ENCODE results near the gene DIS3L2. TPM values are rescaled to one million over a fixed set of nuclear protein-coding genes. Genes with fewer than 3 reads are reported as not detected.

The DIS3L2 gene
- total RNA-seq, 4 donors from 2014 or later, result 16.1 to 26.7 (median 22.0) TPM

- 79% methylated on average over 8 of the region's 8 CpGs for WGBS
- no peak for DNase-seq (ENCODE audit: extremely low spot score)
- H3K9me3 ChIP-seq, result peaks cover 0 to 6% (median 0%) of the 10 kb centered on the region in 4 donors
- no peak overlapping the region for H3K4me3 ChIP-seq
- H3K4me1 ChIP-seq, result no peaks in the 10 kb centered on the region
- no peak overlapping the region for H3K27ac ChIP-seq (replicated peaks in 1 of 4)
- intact Hi-C loops (cut with DNase I), result no loop called here
- no peaks in the 10 kb centered on the region for H3K27me3 ChIP-seq
- TF ChIP-seq POLR2AphosphoS5 (IDR thresholded peaks at IDR 0.05) (no peak), POLR2A (IDR thresholded peaks at IDR 0.05; ENCODE audit: low read depth) (no peak)
- peaks cover 0 to 22% (median 6%) of the 10 kb centered on the region in 4 donors for H3K36me3 ChIP-seq
Observed at GRCh38 chr2:232276733-232277313, 315.3 kb downstream of the DIS3L2 start.

GRCh38 chr2:232278534-232278933 is 317.0 kb downstream of the DIS3L2 start:
- H3K4me1 ChIP-seq, result peaks cover 0 to 8% (median 0%) of the 10 kb centered on the region in 4 donors
- H3K27ac ChIP-seq (replicated peaks in 1 of 4), result no peak overlapping the region
- H3K9me3 ChIP-seq, result peaks cover 0 to 6% (median 0%) of the 10 kb centered on the region in 4 donors
- peaks cover 0 to 13% (median 8%) of the 10 kb centered on the region in 4 donors for H3K36me3 ChIP-seq
- WGBS, result 96% methylated on average over 3 of the region's 3 CpGs
- intact Hi-C loops (cut with DNase I), result no loop called here
- DNase-seq (ENCODE audit: extremely low spot score), result no peak
- no peaks in the 10 kb centered on the region for H3K27me3 ChIP-seq
- H3K4me3 ChIP-seq, result no peak overlapping the region
- TF ChIP-seq EP300 (IDR thresholded peaks at IDR 0.05) (no peak), POLR2A (IDR thresholded peaks at IDR 0.05; ENCODE audit: low read depth) (no peak), POLR2AphosphoS5 (IDR thresholded peaks at IDR 0.05) (no peak)
- TF ChIP-seq, protein P1, sequence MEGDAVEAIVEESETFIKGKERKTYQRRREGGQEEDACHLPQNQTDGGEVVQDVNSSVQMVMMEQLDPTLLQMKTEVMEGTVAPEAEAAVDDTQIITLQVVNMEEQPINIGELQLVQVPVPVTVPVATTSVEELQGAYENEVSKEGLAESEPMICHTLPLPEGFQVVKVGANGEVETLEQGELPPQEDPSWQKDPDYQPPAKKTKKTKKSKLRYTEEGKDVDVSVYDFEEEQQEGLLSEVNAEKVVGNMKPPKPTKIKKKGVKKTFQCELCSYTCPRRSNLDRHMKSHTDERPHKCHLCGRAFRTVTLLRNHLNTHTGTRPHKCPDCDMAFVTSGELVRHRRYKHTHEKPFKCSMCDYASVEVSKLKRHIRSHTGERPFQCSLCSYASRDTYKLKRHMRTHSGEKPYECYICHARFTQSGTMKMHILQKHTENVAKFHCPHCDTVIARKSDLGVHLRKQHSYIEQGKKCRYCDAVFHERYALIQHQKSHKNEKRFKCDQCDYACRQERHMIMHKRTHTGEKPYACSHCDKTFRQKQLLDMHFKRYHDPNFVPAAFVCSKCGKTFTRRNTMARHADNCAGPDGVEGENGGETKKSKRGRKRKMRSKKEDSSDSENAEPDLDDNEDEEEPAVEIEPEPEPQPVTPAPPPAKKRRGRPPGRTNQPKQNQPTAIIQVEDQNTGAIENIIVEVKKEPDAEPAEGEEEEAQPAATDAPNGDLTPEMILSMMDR (IDR thresholded peaks at IDR 0.05), result no peak

DNA sequence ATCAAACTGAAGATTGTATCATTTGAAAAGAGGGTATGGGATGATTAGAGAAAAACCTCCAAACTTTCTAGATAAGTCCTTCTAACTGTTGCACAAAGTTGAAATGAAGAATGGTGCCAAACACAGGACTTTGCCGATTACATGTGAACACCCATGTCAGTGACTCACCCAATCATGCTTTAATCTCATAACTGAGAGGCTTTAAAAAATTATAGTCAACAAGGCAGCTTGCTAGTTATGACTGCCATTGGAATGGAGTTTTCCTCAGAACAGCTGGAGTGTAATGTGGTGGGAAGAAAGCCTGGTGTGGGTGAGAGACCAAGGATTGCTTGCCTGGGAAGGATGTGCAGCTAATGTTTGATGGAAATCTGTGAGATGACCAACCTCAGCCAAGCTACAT is 318.8 kb downstream of the DIS3L2 start:
- H3K36me3 ChIP-seq, result peaks cover 0 to 11% (median 6%) of the 10 kb centered on the region in 4 donors
- TF ChIP-seq EP300 (IDR thresholded peaks at IDR 0.05) (no peak), POLR2A (IDR thresholded peaks at IDR 0.05; ENCODE audit: low read depth) (no peak), POLR2AphosphoS5 (IDR thresholded peaks at IDR 0.05) (no peak)
- TF ChIP-seq, protein P1 (IDR thresholded peaks at IDR 0.05), result no peak
- no peak overlapping the region for H3K27ac ChIP-seq (replicated peaks in 1 of 4)
- no peak for DNase-seq (ENCODE audit: extremely low spot score)
- H3K4me1 ChIP-seq, result peaks cover 0 to 8% (median 0%) of the 10 kb centered on the region in 4 donors
- no peaks in the 10 kb centered on the region for H3K27me3 ChIP-seq
- intact Hi-C loops (cut with DNase I), result no loop called here
- WGBS, result 65% methylated on average over 1 of the region's 1 CpG
- H3K4me3 ChIP-seq, result no peak overlapping the region
- peaks cover 0 to 6% (median 0%) of the 10 kb centered on the region in 4 donors for H3K9me3 ChIP-seq

DNA sequence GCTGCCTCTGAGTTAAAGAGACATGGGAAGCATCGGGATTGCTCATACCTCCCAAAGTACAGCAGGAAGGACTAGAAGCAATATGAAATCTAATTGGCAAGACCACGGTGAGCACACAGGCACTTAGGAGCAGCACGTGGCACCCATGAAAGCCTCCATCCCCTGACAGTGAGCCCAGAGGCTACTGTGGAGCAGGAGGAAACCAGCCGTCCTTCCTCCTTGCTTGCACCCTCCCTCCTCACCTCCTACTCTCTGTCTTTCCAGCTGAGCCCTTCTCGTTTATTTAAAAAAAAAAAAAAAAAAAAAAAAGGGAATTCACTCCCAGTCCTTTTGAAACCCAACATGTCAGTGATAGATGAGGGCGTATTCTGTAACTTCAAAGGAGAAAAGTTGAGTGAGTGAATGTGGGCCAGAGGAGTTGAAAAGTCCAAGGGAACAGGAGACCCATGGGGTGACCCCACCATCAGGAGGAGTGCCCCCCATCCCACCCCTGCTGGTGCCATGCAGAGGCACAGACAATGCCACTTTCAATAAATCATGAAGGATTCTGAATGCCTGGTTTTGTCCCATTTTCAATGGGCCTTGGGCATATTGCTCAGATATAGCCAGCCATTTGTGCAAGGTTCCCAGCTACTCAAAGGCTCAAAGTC is 320.5 kb downstream of the DIS3L2 start:
- Histone ChIP-seq H3K4me3 (no peak overlapping the region), H3K36me3 (peaks cover 0 to 9% (median 1%) of the 10 kb centered on the region in 4 donors), H3K4me1 (peaks cover 0 to 13% (median 0%) of the 10 kb centered on the region in 4 donors), H3K27me3 (no peaks in the 10 kb centered on the region), H3K27ac (replicated peaks in 1 of 4) (no peak overlapping the region), H3K9me3 (peaks cover 0 to 6% (median 0%) of the 10 kb centered on the region in 4 donors)
- TF ChIP-seq POLR2A (IDR thresholded peaks at IDR 0.05; ENCODE audit: low read depth), result no peak
- no peak for TF ChIP-seq EP300 (IDR thresholded peaks at IDR 0.05)
- TF ChIP-seq POLR2AphosphoS5 (IDR thresholded peaks at IDR 0.05), result no peak
- TF ChIP-seq, protein P1 (IDR thresholded peaks at IDR 0.05), result no peak
- no peak for DNase-seq (ENCODE audit: extremely low spot score)
- WGBS, result 74% methylated on average over 6 of the region's 6 CpGs
- intact Hi-C loops (cut with DNase I), result no loop called here

DNA sequence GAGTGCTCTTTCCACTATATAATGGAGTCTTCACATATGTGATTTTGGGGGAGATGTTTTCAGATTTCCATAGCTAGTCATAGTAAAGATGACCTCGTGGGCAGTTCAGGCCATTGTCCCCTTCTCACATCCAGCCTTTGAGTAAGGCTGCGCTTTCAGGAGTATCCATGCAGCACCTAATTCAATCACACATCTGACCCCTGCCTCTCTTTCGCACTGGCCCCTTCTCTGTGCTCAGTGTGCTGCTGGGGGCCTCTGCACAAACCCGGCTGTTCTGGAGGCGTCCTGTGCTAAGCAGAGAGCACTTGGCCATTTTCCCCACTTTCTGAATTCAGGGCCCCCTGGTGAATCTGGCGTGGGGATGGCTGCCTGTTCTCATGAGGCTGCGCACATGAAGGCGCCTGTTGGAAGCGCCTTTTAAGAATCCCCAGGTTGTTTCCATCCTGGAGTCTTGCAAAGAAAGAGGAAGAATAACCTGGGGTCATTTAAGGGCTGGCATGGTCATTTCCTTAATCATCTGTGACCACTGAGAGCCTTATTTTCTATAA is 321.1 kb downstream of the DIS3L2 start:
- Histone ChIP-seq H3K4me1 (peaks cover 0 to 13% (median 0%) of the 10 kb centered on the region in 4 donors), H3K4me3 (no peak overlapping the region), H3K9me3 (peaks cover 0 to 6% (median 0%) of the 10 kb centered on the region in 4 donors), H3K27me3 (no peaks in the 10 kb centered on the region), H3K27ac (replicated peaks in 1 of 4) (no peak overlapping the region), H3K36me3 (peaks cover 0 to 9% (median 1%) of the 10 kb centered on the region in 4 donors)
- intact Hi-C loops (cut with DNase I), result no loop called here
- WGBS, result 92% methylated on average over 9 of the region's 9 CpGs
- TF ChIP-seq POLR2A (IDR thresholded peaks at IDR 0.05; ENCODE audit: low read depth) (no peak), EP300 (IDR thresholded peaks at IDR 0.05) (no peak), POLR2AphosphoS5 (IDR thresholded peaks at IDR 0.05) (no peak)
- TF ChIP-seq, protein P1 (IDR thresholded peaks at IDR 0.05), result no peak
- DNase-seq (ENCODE audit: extremely low spot score), result no peak

Measured in esophagus muscularis mucosa (tissue), 4 donors.